ENCODE data around the gene STAG3.

DNA sequence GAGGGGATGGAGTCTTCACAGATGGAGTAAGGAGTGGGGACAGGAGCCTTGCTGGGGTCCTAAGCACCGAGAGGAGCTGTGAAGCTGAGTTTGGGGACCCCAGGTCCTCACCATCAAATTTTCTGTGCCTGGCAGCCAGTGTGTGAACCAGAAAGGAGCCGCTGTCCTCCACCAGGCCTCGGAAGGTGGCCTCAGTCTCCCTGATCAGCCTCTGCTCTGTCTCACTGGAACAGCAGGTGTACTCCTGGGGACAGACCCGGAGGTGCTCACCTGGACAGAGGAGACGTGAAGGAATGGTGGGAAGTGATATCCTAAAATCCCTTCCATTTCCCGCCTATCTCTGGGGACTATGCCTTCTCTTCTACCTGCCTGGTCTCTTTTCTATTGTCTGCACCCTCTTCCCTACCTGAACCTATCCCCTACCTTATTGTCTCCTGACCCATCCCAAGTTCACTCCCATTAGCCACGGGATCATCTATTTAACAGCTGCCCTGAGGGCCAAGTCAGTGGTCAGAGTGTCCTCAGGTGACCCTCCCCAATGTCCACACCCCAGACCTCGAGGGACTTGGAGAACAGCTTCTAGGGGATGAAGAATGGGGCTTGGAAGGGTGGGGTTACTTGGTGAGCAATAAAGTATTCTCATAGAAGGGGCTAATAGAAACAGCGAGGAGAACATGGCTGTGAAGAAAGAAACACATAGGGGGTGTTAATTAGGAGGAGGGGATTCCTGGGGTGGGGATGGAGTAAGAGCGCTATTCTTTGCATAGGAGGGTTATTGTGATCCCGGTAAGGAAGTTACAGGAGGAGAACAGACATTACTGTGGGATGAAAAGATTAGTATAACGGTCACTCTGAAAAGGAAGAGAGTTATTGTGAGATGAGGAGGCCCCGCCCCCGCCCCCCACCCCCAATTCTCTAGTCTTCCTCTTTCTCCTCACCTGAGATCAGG is 1.3 kb upstream of the STAG3 start:
- TF ChIP-seq, protein P1, sequence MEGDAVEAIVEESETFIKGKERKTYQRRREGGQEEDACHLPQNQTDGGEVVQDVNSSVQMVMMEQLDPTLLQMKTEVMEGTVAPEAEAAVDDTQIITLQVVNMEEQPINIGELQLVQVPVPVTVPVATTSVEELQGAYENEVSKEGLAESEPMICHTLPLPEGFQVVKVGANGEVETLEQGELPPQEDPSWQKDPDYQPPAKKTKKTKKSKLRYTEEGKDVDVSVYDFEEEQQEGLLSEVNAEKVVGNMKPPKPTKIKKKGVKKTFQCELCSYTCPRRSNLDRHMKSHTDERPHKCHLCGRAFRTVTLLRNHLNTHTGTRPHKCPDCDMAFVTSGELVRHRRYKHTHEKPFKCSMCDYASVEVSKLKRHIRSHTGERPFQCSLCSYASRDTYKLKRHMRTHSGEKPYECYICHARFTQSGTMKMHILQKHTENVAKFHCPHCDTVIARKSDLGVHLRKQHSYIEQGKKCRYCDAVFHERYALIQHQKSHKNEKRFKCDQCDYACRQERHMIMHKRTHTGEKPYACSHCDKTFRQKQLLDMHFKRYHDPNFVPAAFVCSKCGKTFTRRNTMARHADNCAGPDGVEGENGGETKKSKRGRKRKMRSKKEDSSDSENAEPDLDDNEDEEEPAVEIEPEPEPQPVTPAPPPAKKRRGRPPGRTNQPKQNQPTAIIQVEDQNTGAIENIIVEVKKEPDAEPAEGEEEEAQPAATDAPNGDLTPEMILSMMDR (IDR thresholded peaks at IDR 0.05), result no peak
- no peak for TF ChIP-seq POLR2AphosphoS5 (IDR thresholded peaks at IDR 0.05)
